ENCODE data around the gene SRSF11.

DNA sequence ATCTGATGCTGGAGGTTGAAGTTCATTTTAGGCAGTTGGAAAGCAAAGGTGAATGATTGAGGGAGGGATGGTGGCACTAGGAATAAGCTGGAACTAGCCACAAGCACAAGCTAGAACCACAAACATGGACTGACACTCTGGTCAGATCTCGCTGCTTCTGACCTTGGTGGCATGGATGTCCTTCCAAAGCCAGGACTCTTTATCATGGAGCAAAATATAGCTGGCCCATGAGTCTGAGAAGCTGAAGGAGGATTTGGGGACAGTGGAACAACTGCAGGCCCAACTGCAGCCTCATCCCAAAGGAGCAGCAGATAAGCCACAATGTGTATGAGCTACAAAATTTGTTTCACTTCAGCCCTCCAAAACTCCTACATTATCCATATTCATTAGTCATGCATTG is 35.5 kb downstream of the SRSF11 start:
- TF ChIP-seq, protein P1, sequence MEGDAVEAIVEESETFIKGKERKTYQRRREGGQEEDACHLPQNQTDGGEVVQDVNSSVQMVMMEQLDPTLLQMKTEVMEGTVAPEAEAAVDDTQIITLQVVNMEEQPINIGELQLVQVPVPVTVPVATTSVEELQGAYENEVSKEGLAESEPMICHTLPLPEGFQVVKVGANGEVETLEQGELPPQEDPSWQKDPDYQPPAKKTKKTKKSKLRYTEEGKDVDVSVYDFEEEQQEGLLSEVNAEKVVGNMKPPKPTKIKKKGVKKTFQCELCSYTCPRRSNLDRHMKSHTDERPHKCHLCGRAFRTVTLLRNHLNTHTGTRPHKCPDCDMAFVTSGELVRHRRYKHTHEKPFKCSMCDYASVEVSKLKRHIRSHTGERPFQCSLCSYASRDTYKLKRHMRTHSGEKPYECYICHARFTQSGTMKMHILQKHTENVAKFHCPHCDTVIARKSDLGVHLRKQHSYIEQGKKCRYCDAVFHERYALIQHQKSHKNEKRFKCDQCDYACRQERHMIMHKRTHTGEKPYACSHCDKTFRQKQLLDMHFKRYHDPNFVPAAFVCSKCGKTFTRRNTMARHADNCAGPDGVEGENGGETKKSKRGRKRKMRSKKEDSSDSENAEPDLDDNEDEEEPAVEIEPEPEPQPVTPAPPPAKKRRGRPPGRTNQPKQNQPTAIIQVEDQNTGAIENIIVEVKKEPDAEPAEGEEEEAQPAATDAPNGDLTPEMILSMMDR (IDR thresholded peaks at IDR 0.05; ENCODE audit: insufficient read depth, low read length): no peak
- no peak for TF ChIP-seq POLR2AphosphoS5 (IDR thresholded peaks at IDR 0.05; ENCODE audit: low read depth)
- TF ChIP-seq SPI1 (IDR thresholded peaks at IDR 0.05; ENCODE audit: borderline replicate concordance, low read depth): no peak
- no peak for TF ChIP-seq GABPA (IDR thresholded peaks at IDR 0.05; ENCODE audit: low read depth)
- TF ChIP-seq, protein P2, sequence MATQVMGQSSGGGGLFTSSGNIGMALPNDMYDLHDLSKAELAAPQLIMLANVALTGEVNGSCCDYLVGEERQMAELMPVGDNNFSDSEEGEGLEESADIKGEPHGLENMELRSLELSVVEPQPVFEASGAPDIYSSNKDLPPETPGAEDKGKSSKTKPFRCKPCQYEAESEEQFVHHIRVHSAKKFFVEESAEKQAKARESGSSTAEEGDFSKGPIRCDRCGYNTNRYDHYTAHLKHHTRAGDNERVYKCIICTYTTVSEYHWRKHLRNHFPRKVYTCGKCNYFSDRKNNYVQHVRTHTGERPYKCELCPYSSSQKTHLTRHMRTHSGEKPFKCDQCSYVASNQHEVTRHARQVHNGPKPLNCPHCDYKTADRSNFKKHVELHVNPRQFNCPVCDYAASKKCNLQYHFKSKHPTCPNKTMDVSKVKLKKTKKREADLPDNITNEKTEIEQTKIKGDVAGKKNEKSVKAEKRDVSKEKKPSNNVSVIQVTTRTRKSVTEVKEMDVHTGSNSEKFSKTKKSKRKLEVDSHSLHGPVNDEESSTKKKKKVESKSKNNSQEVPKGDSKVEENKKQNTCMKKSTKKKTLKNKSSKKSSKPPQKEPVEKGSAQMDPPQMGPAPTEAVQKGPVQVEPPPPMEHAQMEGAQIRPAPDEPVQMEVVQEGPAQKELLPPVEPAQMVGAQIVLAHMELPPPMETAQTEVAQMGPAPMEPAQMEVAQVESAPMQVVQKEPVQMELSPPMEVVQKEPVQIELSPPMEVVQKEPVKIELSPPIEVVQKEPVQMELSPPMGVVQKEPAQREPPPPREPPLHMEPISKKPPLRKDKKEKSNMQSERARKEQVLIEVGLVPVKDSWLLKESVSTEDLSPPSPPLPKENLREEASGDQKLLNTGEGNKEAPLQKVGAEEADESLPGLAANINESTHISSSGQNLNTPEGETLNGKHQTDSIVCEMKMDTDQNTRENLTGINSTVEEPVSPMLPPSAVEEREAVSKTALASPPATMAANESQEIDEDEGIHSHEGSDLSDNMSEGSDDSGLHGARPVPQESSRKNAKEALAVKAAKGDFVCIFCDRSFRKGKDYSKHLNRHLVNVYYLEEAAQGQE (IDR thresholded peaks at IDR 0.05; ENCODE audit: insufficient replicate concordance, low read depth): no peak

Data from HL-60 (cell line).